ENCODE results near the gene UNC13D. TPM values are rescaled to one million over a fixed set of nuclear protein-coding genes. Genes with fewer than 3 reads are reported as not detected.
A peak's percentile ranks its signal among the peaks of the same experiment; 100 is the strongest.

UNC13D gene
- total and polyA plus RNA-seq, 9 of the 15 experiments (the other 6 are each of a cell fraction or from before 2014, with no cell fraction given), result 0.86 to 244 (median 69.2) TPM

GRCh38 chr17:75856062-75856756, 12.0 kb upstream of the UNC13D start (continued):
- TF ChIP-seq NR2F6 (CRISPR knock-in tag; IDR thresholded peaks at IDR 0.05), result 0 out of 2 replicates have a peak, but pooled peaks have one; percentile 2
- TF ChIP-seq GABPB2 (CRISPR knock-in tag; conservative IDR thresholded peaks at IDR 0.05), result no peak
- TF ChIP-seq RB1 (IDR thresholded peaks at IDR 0.05; ENCODE audit: low read depth), result peak; percentile 72; the same call in 1 of the 2 replicates
- no peak for TF ChIP-seq XRCC4 (IDR thresholded peaks at IDR 0.05; ENCODE audit: extremely low read depth, insufficient read depth, insufficient read length)
- no peak for TF ChIP-seq NFXL1 (CRISPR knock-in tag; IDR thresholded peaks at IDR 0.05)
- no peak for TF ChIP-seq PHB2 (IDR thresholded peaks at IDR 0.05; ENCODE audit: low read depth)
- no peak for TF ChIP-seq EGR1 (conservative IDR thresholded peaks at IDR 0.05)

DNA sequence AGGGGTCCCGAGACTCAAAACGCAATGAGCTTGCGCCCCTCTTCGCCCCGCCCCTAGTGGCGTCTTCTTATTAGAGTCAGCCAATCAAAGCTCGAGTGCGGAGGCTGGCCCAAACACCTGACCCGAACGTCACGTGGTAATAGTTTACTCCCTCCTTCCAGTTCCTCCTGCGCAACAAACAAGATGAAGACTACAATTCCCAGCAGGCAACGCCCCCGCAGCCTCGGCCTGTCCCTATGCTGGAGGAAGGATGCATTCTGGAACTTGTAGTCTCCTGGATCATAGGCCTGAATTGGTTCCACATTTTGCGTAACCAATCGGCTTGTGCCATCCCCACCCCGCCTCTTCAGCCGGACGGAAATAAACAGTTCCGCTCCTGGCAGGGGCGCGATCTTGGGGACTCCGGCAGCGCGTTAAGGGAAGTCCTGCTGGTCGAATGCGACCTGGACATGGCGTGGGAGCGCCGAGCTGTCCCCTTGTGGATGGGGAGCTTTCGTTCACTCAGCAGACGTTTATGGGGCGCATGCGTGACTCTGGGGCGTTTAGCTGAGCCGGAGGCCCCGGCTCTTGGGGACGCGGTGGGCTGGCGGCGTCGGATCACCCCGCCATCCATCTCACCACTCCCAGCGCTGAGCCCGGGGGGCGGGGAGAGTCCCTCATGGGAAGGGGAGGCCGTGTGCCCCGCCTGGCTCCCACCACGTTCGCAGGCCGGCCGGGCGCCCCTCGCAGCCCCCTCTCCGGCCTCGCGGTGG, 11.3 kb upstream of the UNC13D start, which contains the start of gene WBP2:
Gene WBP2 (minus strand): TSS at position 26 of the 752 bp plus-strand sequence. CDS start 38 bp downstream, outside the sequence.
- POLR2A ChIA-PET, result interaction anchor here (0.6 to 8.2 kb wide), 16 partner anchors 9 to 1119 kb away, joined by 3 to 109 read pairs (median 4); partner anchors contain the start of genes GALK1, UNC13D and UNK
- no peaks in the 10 kb centered on the region for H3K27me3 ChIP-seq (ENCODE audit: control insufficient read depth in 2 of 2, insufficient read depth in 2 of 2, low read length in 2 of 2)
- 1% methylated on average over 47 of the region's 58 CpGs for WGBS (ENCODE audit: insufficient coverage, low coverage, missing lambda C conversion rate)
- H2AFZ ChIP-seq (ENCODE audit: low read depth, low read length), result peak within 1 kb of the TSS; percentile 78
- DNase-seq (ENCODE audit: extremely low read depth in 1 of 4, low spot score in 3 of 4) (peak; percentile 91 to 100 (median 95)), ATAC-seq (peak; percentile 90), FAIRE-seq (peak; percentile 100)
- peak within 1 kb of the TSS; percentile 93 for H3K27ac ChIP-seq (ENCODE audit: extremely low read depth, low read depth, low read length)
- peak within 1 kb of the TSS; percentile 96 to 97 for H3K9ac ChIP-seq (ENCODE audit: insufficient read depth in 1 of 2, low read depth in 2 of 2, low read length in 2 of 2)
- no TSS peak for BruUV-seq (replicated peaks)
- CTCF ChIA-PET (ENCODE audit: low intra/inter-chr PET ratio), result interaction anchor here (2.6 kb wide), 1 partner anchor 41 kb away, joined by 16 read pairs; the partner anchor contains the start of gene TRIM65
- no peaks in the 10 kb centered on the region for H4K20me1 ChIP-seq (replicated peaks; ENCODE audit: control insufficient read depth, insufficient read depth, low read length)
- peak within 1 kb of the TSS; percentile 93 for H3K4me2 ChIP-seq (ENCODE audit: insufficient read depth, low read length)
- no peaks in the 10 kb centered on the region for H3K9me3 ChIP-seq (replicated peaks; ENCODE audit: control insufficient read depth, insufficient read depth, low read depth, low read length)
- peaks cover 31% of the 10 kb centered on the region in 2 experiments for H3K4me1 ChIP-seq (replicated peaks in 1 of 2; ENCODE audit: control insufficient read depth in 2 of 2, insufficient read depth in 2 of 2, low read length in 2 of 2)
- peaks cover 12% of the 10 kb centered on the region; the same call in 2 of the 3 replicates for H3K36me3 ChIP-seq (ENCODE audit: control insufficient read depth, insufficient read depth, low read length)
- no peaks in the 10 kb centered on the region for H3K9me1 ChIP-seq (ENCODE audit: control insufficient read depth, insufficient read depth, low read length)
- peaks cover 34% of the 10 kb centered on the region for H3K79me2 ChIP-seq (ENCODE audit: control insufficient read depth, insufficient read depth, low read length)
- peak within 1 kb of the TSS; percentile 88 for H3K4me3 ChIP-seq
- intact Hi-C loops (cut with micrococcal nuclease), result loop anchor here (2.0 to 5.0 kb wide), 2 partner anchors 41 to 73 kb away; partner anchors contain the start of genes TRIM65 and UNK
- in situ Hi-C loops (cut with MboI), result no loop called here
- TF ChIP-seq HNRNPH1 (optimal IDR thresholded peaks at IDR 0.05; ENCODE audit: low read depth, low read length), result no peak
- TF ChIP-seq NFE2 (IDR thresholded peaks at IDR 0.05; ENCODE audit: low read depth), result no peak
- peak; percentile 48; the same call in 1 of the 2 replicates for TF ChIP-seq NR2C1 (IDR thresholded peaks at IDR 0.05)
- TF ChIP-seq NR2C1 (tag; IDR thresholded peaks at IDR 0.05), result peak; percentile 84
- TF ChIP-seq, protein P1, sequence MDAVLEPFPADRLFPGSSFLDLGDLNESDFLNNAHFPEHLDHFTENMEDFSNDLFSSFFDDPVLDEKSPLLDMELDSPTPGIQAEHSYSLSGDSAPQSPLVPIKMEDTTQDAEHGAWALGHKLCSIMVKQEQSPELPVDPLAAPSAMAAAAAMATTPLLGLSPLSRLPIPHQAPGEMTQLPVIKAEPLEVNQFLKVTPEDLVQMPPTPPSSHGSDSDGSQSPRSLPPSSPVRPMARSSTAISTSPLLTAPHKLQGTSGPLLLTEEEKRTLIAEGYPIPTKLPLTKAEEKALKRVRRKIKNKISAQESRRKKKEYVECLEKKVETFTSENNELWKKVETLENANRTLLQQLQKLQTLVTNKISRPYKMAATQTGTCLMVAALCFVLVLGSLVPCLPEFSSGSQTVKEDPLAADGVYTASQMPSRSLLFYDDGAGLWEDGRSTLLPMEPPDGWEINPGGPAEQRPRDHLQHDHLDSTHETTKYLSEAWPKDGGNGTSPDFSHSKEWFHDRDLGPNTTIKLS (IDR thresholded peaks at IDR 0.05; ENCODE audit: borderline replicate concordance, low read depth), result peak; percentile 94
- TF ChIP-seq SETDB1 (IDR thresholded peaks at IDR 0.05; ENCODE audit: low read length), result no peak
- no peak for TF ChIP-seq PREB (CRISPR knock-in tag; IDR thresholded peaks at IDR 0.05)
- TF ChIP-seq ASH1L (IDR thresholded peaks at IDR 0.05; ENCODE audit: borderline replicate concordance, low read depth, partially characterized antibody), result no peak
